OCI-LY1 (cell line): Measurements from ENCODE around the gene ECSIT.

Experiments used
- H2AFZ ChIP-seq: fragments of 200-600 bp; sonication (generic), shearing (Covaris generic); 2 replicates; pipeline ENCODE4 v1.6.0; 2014; ENCODE audit warnings: antibody characterized with exemption, mild to moderate bottlenecking, low read length
- H3F3A ChIP-seq: fragments of 200-600 bp; sonication (generic), shearing (Covaris generic); 2 replicates; pipeline ENCODE4 v1.6.0; 2014; ENCODE audit warnings: mild to moderate bottlenecking, antibody characterized with exemption, low read length, moderate library complexity; ENCODE audit not compliant: insufficient read depth
- H3K27ac ChIP-seq: fragments of 200-600 bp; sonication (generic); 2 replicates; pipeline ENCODE4 v1.5.1; 2014; ENCODE audit warnings: low read length, mixed run types, mild to moderate bottlenecking, low read depth; ENCODE audit not compliant: poor library complexity, severe bottlenecking
- H3K27me3 ChIP-seq: fragments of 200-600 bp; sonication (generic); 2 replicates; pipeline ENCODE4 v1.6.0; 2014; ENCODE audit warnings: antibody characterized with exemption, mild to moderate bottlenecking, low read length, moderate library complexity; ENCODE audit not compliant: insufficient read depth
- H3K36me3 ChIP-seq: fragments of 200-600 bp; sonication (generic); 2 replicates; pipeline ENCODE4 v1.6.1; 2014; ENCODE audit warnings: mild to moderate bottlenecking, antibody characterized with exemption, low read length, moderate library complexity, mixed read lengths; ENCODE audit not compliant: insufficient read depth
- H3K4me1 ChIP-seq: fragments of 200-600 bp; sonication (generic); 2 replicates; pipeline ENCODE4 v1.5.1; 2014; ENCODE audit warnings: mild to moderate bottlenecking, low read length, moderate library complexity; ENCODE audit not compliant: insufficient read depth, severe bottlenecking
- H3K4me2 ChIP-seq: fragments of 200-600 bp; sonication (generic), shearing (Covaris generic); 2 replicates; pipeline ENCODE4 v1.6.1; 2014; ENCODE audit warnings: low read length
- H3K4me3 ChIP-seq: fragments of 200-600 bp; sonication (generic); 2 replicates; pipeline ENCODE4 v1.5.1; 2014; ENCODE audit warnings: low read length, low read depth, mild to moderate bottlenecking, mixed read lengths; ENCODE audit not compliant: poor library complexity, severe bottlenecking
- H3K79me2 ChIP-seq: fragments of 200-600 bp; shearing (Covaris generic); 2 replicates; pipeline ENCODE4 v1.6.1; 2016; ENCODE audit warnings: mixed run types, low read length, mixed read lengths; ENCODE audit not compliant: insufficient read depth
- H3K9ac ChIP-seq: fragments of 200-600 bp; sonication (generic), shearing (Covaris generic); 2 replicates; pipeline ENCODE4 v1.6.1; 2014; ENCODE audit warnings: mild to moderate bottlenecking, low read length, mixed read lengths
- H3K9me2 ChIP-seq: fragments of 200-600 bp; sonication (generic), shearing (Covaris generic); 2 replicates; pipeline ENCODE4 v1.6.1; 2014; ENCODE audit warnings: low read depth, mild to moderate bottlenecking, low read length, mixed read lengths
- H3K9me3 ChIP-seq: fragments of 200-600 bp; shearing (Covaris generic); 2 replicates; pipeline ENCODE4 v1.6.1; 2014; ENCODE audit warnings: low read length, mixed read lengths
- H4K20me1 ChIP-seq: fragments of 200-600 bp; sonication (generic), shearing (Covaris generic); 2 replicates; pipeline ENCODE4 v1.6.0; 2016; ENCODE audit warnings: mild to moderate bottlenecking, low read length; ENCODE audit not compliant: insufficient read depth
- EZH2 ChIP-seq: fragments of 200-600 bp; sonication (generic), shearing (Covaris generic); IDR thresholded peaks from 2 replicates; pipeline ENCODE4 v1.8.0; 2017; ENCODE audit warnings: borderline replicate concordance, mixed run types, mild to moderate bottlenecking, antibody characterized with exemption, low read length, moderate library complexity, mixed read lengths
- TF ChIP-seq, protein P1 (sequence below): fragments of 200-600 bp; sonication (generic), shearing (Covaris generic); IDR thresholded peaks from 2 replicates; pipeline ENCODE4 v1.5.1; 2017; ENCODE audit warnings: mild to moderate bottlenecking, antibody characterized with exemption, low read length, moderate library complexity, mixed read lengths

ECSIT gene

DNA sequence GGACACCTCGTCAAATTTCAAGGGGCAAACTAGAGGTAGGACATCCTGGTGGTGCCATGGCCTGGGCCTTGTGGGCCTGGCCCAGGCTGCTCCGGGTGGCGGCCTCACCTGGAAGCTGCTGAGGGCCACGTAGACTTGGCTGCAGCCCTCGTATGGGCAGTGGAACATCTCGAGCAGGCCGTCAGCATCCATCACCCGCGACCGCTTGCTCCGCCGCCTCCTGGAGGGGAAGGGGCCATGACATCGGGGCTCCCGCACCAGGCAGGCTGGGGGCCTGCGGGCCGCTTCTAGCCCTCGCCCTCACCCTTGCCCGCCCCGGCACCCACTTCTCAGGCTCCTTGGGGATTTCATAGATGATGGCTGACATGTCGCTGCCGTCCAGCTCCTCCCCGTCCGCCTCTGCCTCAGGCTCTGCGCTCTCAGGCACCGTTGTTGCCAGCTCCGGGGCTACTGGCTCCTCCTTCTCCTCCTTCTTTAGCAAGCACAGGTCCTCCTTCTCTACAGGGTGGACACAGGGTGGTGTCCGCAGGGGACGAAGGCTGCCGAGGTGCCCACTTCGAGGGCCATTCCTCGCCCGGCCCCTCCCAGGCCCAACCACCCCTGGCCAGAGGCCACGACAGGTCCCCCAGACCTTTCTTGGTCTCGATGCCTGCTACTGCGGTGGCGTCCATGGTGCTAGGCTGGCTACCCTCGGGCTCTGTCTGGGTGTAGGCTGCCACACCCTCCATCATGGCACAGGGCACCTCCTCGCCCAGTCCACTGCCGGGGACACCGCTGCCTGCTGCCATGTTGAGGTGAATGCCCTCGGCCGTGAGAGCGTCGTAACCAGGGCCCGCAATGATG is 42.1 kb downstream of the ECSIT start:
- no peak for TF ChIP-seq EZH2
- TF ChIP-seq, protein P1, sequence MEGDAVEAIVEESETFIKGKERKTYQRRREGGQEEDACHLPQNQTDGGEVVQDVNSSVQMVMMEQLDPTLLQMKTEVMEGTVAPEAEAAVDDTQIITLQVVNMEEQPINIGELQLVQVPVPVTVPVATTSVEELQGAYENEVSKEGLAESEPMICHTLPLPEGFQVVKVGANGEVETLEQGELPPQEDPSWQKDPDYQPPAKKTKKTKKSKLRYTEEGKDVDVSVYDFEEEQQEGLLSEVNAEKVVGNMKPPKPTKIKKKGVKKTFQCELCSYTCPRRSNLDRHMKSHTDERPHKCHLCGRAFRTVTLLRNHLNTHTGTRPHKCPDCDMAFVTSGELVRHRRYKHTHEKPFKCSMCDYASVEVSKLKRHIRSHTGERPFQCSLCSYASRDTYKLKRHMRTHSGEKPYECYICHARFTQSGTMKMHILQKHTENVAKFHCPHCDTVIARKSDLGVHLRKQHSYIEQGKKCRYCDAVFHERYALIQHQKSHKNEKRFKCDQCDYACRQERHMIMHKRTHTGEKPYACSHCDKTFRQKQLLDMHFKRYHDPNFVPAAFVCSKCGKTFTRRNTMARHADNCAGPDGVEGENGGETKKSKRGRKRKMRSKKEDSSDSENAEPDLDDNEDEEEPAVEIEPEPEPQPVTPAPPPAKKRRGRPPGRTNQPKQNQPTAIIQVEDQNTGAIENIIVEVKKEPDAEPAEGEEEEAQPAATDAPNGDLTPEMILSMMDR: no peak
- Histone ChIP-seq H3K9me3 (no peaks in the 10 kb centered on the region), H3K27me3 (no peaks in the 10 kb centered on the region), H4K20me1 (no peaks in the 10 kb centered on the region), H3K9ac (no peak overlapping the region), H3K9me2 (no peaks in the 10 kb centered on the region), H3K4me3 (no peak overlapping the region), H3K4me2 (no peak overlapping the region), H3K79me2 (no peaks in the 10 kb centered on the region), H3K27ac (no peak overlapping the region), H3F3A (no peaks in the 10 kb centered on the region), H2AFZ (no peak overlapping the region), H3K4me1 (peaks cover 13% of the 10 kb centered on the region), H3K36me3 (peaks cover 7% of the 10 kb centered on the region; the same call in 1 of the 2 replicates)

DNA sequence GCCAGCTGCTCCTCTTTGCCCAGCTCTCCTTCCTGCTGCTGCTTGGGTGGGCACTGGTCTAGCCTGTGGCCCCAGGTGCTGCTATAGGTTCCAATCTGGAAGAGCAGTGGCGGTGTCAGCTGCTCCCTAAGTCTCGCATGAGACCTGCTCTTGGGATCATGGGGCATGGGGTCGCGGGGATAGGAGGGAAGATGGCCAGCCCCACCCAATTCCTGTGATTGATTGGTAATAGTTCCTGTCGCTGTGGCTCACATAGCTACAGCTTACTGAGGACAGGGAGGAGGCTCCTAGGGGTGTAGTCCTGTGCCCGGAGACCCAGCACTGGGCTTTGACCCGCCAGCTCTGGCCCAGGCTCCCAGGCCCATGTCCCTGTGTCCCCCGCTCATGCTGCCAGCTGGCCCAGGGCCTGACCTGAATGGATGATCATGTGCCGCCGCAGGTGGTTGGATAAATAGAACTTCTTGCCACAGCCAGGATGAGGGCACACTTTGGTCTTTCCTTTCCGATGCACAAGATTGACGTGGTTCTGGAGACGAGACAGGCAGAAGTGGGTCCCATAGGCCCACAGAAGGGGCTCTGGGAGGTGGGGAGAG is 43.6 kb downstream of the ECSIT start:
- Histone ChIP-seq H3K9me2 (no peaks in the 10 kb centered on the region), H3K79me2 (no peaks in the 10 kb centered on the region), H3K9me3 (no peaks in the 10 kb centered on the region), H3K27me3 (no peaks in the 10 kb centered on the region), H3K4me1 (peaks cover 19% of the 10 kb centered on the region), H3F3A (no peaks in the 10 kb centered on the region), H3K9ac (no peak overlapping the region), H2AFZ (no peak overlapping the region), H3K4me2 (no peak overlapping the region), H3K27ac (no peak overlapping the region), H3K4me3 (no peak overlapping the region), H3K36me3 (peaks cover 7% of the 10 kb centered on the region; the same call in 1 of the 2 replicates), H4K20me1 (no peaks in the 10 kb centered on the region)
- no peak for TF ChIP-seq EZH2
- TF ChIP-seq, protein P1: no peak

DNA sequence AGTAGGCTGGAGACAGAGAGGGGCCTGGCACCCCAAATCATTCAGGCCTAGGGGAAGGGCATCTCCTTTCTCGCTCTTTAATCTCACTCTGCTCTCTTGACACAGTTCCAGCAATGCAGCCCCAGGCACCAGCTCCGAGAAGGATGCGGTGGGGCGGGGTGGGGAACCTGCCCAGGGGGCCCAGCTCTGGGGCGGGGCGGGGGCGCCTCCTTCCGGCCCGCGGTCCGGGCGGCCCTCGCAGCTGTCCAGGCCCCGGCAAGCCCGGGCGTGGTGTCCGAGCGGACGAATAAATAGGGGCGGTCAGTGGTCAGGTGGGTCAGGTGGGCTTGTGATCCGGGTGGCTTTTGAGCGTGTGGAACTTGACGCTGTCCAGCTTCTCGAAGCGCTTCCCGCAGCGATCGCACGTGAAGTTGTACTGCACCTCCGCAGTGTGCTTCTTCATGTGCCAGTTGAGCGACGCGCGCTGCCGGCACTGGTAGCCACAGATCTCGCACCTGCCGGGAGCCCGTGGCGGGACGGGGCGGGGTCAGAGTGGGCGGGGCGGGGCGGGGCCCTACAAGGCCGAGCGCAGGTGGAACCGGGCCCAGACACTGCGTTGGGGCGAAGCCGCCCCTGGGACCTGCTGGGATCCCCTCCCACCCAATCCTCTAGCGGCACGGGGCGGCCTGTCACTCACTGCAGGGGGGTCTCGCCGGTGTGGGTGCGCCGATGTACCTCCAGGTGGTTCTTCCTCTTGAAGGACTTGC is 45.4 kb downstream of the ECSIT start:
- no peaks in the 10 kb centered on the region for H3K27me3 ChIP-seq
- no peaks in the 10 kb centered on the region for H3K9me3 ChIP-seq
- H3K4me1 ChIP-seq: peaks cover 19% of the 10 kb centered on the region
- no peaks in the 10 kb centered on the region for H3K79me2 ChIP-seq
- no peaks in the 10 kb centered on the region for H3F3A ChIP-seq
- H3K9me2 ChIP-seq: no peaks in the 10 kb centered on the region
- TF ChIP-seq, protein P1: no peak
- TF ChIP-seq EZH2: no peak
- H3K36me3 ChIP-seq: no peaks in the 10 kb centered on the region
- no peak overlapping the region for H3K4me3 ChIP-seq
- no peaks in the 10 kb centered on the region for H4K20me1 ChIP-seq
- no peak overlapping the region for H3K4me2 ChIP-seq
- H3K27ac ChIP-seq: no peak overlapping the region
- H2AFZ ChIP-seq: no peak overlapping the region
- H3K9ac ChIP-seq: no peak overlapping the region
